GM21825 (cell line): ENCODE data around the gene ZNF536.

Source experiments
- ATAC-seq: cut with Tn5 transposase; IDR thresholded peaks from one replicate; pipeline ENCODE4 v1.9.1; 2021; ENCODE audit warnings: mild to moderate bottlenecking, moderate library complexity; ENCODE audit not compliant: unreplicated experiment

The ZNF536 gene

DNA sequence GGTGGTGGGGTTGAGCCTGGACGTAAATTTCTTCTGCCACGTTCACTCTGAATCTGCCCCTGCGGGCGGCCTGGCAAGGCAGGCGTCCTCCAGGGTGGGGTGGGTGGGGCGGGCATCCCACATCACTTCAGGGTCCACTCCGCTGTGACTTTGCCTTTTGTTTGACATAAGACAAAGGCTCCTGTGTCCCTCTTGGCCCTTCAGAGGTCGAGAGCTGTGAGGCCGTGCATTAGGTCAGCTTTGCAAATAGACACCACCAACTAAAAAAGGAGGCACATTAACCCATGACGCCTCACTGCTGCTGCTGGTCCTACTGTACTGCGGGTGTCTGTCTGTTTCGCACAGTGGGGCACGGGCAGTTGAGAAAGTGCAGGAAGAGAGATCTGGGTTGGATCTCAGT, 10.5 kb upstream of the ZNF536 start:
- no peak for ATAC-seq

DNA sequence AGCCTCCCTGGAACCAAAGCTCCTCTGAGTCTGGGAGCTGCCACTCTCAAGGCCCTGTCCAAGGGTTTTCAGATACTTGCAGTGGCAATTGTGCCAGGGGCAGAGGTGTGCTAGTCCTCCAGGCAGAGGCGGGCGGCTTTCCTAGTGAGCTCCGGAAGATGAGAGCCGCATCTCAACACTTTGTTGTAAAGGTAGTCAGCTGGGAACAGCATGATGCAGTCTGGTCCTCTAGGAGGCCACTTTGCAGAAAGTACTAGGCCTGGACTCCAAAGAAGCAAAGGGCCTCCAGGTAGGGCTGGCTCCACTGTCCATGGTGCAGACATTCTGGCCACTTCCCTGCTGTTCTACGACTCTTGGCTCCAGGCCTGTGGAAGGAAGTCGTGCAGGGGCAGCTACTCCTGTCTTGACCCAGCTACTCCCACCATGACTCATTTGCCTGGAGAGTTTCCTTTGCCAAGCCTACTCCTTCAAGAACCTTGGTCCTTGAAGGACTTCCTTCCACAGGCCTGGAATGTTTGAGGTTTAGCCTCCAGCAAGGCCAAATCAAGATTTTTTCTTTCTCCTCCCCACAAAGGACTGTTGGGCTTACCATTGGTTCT, 9.9 kb upstream of the ZNF536 start:
- ATAC-seq: no peak

DNA sequence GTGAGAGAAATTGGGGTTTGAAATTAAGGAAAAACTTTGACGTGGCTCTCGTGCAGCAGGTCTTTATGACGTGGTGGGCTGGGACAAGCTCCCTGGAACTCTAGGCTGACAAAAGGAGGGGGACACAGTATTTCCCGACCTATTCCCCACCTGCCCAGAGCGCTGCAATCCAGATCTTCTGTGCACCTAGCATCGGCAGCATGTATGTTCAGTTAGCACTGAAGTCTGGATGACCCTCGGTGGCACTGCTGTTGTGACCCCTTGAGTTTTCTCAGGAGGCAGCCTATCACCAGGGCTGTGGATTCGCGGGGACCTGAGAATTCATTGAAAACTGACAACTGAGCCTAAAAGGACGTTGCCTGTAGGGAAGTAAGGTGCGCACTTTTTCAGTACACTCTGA, 9.1 kb upstream of the ZNF536 start:
- ATAC-seq: no peak

DNA sequence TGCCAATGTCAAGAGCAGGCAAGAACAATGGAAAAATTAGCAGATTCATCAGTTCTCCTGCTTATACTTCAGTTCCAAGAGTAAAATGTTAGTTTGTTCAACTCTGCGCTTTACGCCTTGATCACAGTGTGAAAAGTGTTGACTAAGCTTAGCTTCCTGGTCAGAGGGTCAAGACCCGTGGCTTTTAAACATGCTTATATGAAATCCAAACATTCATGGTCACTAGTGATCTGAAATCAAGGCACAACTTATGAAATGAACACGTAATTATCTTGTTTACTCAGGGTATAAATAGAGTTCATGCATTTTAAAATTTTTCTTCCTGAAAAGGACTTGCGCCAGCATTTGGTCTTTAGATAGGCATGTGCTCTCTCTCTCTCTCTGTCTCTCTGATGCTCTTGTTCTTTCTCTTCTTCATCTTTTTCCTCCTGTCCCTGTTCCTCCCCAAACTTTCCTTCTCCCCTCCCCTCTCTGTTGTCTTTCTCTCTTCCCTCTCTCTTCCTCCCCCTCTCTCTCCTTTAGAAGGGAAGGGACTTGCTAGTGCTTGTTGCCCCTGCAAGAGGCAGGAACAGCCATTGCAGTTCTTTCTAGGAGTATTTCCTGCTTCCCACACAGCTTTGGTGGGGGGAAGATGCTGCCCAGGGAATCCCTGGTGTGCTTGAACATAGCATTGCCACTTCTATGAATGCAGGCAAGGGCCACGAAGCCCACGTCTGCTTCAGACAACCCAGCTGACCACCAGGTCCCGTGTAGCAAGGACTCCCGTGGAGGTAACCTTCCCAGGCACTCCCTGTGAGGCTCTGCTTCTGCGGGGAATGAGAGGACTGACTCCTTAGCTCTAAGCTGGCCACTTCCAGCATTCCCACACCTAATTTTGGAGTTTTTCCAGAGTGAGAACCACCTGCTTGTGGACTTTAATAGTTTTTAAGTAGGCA, 7.1 kb upstream of the ZNF536 start:
- ATAC-seq: no peak

DNA sequence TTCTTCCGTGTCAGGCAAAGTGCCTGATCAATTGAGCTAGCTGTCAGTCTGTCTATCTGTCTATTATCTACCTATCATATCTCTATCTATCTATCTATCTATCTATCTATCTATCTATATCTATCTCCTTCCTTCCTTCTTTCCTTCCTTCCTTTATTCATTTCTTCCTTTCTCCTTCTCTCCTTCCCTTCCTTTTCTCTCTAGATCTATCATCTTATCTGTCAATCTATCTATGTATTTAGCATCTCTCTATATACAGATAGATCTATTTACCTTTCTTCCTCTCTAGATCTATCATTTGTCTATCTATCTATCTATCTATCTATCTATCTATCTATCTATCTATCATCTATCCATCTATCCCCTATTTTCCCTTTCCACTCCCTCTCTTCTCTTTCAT, 5.9 kb upstream of the ZNF536 start:
- no peak for ATAC-seq

DNA sequence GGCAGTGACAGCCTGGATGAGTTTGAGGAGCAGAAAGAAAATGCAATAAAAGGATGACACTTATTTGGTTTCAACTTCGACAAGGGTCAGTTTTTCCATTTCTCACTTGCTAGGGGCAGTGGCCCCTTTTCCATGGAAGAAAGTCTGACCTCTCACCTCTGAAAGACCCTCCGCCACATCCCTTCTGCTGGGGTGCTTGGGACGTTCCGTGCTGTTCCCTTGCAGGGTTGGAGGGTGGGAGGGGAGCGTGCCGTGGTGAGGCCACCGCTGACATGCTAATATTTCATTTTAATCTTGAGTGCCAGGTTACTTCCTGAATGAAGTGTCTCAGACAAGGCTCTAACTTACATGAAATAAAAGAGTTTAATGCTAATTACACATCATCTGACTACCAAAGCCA, 5.2 kb upstream of the ZNF536 start:
- ATAC-seq: no peak

DNA sequence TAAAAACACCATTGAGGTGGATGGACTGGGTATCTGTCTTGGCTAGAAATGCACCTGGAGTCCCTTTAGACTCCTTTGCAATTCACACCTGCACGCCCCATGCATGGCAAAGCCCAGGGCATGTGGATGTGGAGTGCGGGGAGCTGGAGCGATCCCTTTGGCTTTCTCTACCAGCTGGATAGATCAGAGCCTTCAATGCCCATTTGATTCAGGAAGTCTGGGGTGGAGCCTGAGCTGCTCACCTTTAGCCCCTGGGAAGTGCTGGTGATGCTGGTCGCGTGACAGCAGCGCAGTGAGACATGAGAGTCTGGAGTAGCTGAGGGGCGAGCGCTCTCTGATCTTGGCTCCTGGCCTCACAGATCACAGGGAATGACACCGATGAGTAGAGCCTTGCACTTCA, 4.8 kb upstream of the ZNF536 start:
- no peak for ATAC-seq

DNA sequence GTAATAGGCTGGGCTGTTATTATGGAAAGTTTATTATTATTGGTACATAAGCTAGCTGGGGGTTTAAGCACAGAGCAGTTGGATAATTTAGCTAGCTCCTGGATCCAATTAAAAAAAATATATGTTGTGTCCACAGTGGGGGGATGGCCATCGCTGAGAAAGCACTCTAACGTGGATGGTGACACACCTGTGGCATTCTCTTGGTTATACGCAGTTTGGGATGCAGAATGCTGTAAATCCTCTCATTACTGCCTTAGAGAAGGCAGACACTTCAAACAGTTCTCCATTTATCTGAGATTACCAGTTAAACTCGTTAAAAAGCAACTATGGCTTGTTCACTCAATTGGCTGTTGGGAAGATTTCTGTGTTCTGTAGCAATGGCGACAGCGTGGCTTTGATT, 2.4 kb upstream of the ZNF536 start:
- no peak for ATAC-seq

DNA sequence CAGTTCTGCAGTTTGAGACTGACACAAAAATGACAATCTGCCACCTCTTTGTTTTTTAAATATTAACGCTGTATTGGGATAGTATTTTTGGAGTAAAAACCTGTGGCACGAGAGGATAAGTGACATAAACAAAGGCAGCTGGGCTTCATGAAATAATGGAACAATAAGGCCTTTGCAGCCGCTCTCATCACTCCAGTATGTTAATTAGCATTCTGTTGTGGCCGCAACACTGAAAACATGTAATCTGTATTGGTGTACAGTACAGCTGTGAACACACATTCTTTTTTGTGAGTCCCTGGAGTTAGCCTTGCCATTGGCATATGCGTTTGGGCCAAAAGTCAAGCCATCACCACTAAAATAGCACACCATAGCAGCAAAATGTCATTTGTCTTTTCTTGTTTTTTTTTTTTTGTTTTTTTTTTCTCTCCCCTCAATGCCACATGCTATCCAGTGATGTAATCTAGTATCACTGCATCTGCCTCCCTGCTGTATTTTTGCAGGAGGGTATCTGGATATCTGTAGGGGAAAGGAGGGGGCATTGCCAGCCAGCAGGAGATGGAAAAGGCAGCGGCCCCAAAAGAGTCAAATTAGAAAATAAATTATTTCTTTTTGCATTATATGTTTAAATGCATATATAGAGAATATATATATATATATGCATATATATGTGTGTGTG, 885 bp upstream of the ZNF536 start:
- ATAC-seq: no peak

DNA sequence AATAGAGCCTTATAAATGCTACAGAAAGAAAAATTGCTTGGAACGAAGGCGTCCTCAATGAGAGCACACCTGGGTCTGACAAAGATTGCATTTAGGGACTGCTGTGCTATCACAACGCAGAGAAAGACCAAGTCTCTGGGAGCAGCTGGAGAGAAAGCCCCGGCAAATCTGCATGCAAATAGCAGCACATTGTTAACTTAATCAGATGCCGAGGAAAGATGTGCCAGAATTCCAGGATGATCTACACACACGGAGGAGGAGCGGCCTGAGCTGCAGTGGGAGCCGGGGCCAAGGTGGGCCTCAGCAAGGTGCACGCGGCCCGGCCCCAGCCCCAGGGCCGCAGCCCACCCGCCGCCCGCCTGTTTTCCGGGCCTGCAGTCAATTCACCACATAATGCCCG, 1.4 kb downstream of the ZNF536 start:
- no peak for ATAC-seq

DNA sequence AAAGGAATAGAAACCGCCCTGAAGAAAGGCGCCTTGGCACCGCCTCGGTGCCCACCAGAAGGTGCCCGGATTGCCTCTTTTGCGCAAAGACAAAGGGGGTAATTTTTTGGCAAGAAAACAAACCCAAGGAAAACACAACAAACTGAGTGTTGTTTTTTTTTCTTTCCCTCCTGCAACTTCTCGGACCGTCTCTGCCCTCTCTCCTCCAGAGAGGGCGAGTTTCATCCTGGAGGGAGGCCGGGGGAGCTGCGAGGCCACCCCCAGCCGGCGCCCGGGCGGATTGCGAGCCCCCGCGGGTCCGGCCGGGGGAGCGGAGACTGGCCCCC, 2.3 kb downstream of the ZNF536 start:
- ATAC-seq: no peak

DNA sequence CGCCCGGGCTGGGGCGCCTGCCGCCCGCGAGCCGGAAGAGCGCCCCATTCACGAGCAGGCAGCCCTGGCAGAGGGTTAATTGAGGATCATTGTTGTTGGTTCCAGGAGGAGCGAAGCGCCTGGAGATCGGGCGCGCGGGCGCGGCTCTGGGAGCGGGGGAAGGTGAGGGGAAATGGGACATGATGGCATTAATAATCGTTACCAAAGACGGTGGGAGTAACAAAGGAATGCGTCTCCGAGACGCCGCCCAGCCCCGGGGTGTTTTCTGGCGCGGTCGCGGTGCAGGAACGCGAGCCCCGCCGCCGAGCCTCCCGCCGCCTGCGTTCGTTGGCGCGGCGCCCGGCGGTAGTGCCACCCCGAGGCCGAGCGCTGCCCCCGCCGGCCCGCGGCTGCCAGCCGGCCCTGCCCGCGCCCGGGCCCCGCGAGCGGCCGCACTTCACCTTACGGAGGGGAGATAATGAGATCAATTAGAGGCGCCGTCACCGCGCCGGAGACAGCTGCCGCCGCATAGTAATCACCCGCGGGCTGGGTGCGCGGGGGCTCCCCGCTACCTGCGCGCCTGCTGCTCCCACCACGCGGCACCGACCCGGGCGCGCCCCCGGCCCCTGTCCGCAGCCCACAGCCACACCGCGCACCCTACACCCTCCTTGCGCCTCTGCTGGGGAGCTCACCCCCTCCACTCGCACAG, 2.8 kb downstream of the ZNF536 start:
- ATAC-seq: no peak

DNA sequence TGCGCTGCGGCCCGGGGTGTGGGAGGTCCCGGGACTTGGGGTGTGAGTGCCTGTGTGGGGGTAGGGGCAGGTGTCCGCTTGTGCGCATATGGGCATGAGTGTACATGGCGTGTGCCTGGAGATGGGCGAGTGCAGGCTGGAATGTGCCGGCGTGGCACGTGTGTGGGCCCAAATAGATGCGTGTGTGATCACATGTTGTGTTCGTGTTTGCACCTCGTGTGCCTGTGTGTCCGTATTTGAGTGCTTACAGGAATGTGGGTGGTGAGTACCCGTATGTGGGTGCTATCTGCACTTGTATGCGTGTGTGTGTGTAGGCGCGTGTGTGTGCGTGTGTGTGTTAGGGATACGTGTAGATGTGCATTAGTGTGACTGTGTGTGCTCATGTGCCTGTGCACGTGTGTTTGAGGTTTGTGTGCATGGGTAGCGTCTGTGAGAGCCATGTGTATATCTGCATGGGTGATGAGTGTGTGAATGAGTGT, 3.4 kb downstream of the ZNF536 start:
- no peak for ATAC-seq

DNA sequence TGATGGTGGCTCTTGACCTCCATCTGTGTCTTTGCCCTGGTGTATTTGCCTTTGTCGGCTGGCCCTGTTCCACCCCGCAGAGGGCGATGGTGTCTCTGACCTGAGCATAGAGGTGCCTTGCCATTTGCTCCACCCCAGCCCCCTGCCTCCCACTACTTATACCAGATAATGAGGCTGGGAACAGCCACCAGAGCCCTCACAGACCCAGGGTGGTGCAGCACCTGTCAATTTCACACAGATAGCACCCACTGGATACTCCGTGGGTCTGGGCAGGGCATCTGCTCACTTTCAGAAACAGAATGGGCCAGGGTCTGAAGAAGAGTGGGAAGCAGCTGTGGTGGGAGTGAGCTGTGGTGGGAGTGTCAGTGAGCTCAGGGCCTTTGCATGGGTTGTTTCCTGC, 4.1 kb downstream of the ZNF536 start:
- ATAC-seq: no peak

DNA sequence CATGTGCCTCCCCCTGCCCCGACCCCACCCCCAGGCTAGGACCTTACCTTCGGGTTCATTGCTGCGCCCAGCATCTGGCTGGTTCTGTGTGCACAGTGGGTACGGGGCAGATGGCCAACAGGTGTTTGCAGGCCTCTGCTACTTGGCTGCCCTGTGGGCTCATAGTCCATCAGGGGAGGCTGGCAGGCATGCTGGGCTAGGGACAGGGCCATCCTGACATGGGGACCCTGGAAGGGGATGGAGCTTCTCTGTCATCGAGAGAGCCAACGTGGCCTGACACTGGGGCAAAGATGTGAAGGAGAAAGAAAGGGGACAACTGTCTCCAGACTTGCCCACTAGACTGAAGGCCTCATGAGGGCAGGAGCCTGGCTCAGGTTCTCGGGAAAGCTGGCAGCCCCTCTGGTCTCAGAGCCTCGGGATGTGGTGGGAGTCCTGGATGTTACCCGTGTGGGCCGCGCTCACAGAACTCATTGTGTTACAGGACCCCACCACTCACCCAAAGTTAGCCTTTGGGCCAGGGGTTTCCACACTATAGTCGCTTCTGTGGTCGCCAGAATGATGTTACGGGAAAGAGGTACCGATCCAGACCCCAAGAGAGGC, 4.7 kb downstream of the ZNF536 start:
- ATAC-seq: no peak

DNA sequence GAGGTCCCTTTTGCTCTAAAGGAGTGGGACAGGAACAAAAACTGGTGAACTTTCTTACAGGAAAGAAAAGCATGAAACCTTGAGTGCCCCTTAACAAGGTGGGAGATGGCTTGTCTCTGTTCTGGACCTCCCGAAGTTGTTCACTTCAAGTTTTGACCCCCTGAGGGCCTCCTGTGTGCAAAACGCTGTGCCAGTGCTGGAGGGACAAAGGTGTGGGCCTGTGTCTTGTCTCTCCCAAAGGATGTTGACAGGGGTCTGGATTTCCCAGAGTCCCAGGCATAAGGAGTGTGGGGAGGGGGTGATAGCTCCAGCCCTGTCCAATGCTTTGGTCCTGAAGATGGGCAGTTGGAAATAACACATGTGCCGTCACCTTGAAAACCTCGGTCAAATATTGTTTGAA, 6.5 kb downstream of the ZNF536 start:
- no peak for ATAC-seq

DNA sequence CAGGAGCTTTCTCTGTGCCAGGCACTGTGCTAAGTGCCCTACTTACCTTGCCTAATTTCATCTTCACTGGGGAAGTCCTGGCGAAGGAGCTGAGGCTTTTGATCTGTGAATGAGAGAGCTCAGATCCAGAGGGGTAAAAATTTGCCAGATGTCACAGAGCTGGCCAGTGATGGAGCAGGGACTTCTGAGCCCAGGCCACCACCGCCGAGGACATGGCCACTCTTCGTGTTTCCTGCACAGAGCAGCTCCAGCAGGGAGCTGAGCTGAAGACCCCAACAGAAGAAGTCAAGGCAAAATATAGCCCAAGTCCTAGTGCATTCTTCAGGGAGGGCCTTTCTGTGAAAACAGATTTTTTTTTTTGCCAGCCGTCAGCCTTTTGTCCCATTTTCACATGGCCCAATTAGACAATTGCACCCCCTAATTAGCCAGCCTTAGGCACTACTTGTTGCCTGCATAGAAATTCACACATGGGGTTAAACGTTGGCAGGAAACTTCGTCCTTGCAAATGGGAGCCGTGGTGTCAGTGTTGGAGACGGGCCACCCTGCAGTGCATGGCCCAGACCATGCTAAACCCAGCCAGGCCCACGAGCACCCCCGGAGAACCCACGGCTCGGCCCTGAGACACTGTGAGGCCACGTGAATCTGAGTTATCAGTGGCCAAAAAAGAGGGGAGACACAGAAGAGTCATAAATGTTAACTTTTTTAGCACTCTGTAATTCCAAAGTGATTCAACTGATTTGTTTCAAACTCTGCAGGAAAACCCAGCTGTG, 7.8 kb downstream of the ZNF536 start:
- no peak for ATAC-seq

DNA sequence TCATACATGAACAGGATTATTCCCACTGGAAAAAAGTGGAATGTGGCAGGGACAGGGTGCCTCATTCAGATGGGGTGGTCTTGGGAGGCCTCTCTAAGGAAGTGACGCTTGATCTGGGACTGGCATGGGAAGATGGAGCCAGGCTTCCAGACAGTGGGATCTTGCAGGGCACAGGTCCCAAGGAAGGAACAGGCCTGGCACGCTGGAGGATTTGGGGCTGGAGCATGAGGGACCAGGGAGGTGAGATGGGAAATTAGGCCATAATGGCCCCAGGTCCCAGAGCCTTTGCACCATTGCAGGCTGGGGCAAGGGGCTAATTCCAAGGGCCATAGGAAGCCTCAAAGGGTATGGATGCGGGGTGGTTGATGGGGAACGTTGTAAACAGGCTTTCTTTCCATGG, 9.2 kb downstream of the ZNF536 start:
- no peak for ATAC-seq

DNA sequence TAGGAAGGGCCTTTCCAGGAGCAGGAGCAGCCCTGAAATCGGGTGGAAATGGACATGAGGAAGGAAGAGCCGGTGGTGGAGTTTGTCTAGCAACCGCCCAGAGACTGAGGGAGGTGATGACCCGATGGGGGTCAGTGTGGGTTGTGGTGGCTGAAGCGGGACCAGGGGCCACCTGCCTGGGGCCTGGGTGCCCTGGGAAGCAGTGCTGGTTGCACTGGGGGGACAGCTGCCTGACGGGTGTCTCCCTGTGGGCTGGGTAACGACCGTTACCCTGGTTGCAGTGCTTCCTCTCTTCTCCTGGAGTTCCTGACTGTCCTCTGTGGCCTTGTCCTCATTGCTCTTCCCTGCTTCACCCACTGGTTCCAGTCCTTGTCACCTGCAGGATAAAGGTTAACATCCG, 13.0 kb downstream of the ZNF536 start:
- ATAC-seq: no peak

DNA sequence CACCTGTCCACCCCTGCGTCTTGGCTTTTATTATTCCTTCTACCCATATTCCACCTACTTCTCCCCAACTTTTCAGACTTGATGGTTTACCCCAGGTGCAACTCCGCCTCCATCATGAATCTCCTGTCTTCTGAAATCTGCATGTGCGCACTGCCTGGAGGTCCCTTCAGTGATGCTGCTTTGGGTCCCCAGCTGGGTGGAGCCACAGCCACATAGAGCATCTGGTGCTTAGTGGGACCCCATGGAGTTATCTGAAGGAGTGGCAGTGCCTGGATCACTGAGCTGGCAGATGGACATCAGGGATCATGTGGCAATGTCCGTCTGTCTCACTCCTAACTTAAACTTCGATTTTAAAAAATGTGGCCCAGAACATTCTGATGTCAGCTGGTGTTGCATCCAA, 13.5 kb downstream of the ZNF536 start:
- ATAC-seq: no peak
